K562 (cell line): ENCODE data around the gene YAP1. TPM values are rescaled to one million over a fixed set of nuclear protein-coding genes. Genes with fewer than 3 reads are reported as not detected.
A peak's percentile ranks its signal among the peaks of the same experiment; 100 is the strongest.

Experiments used
- ATAC-seq: fragments of 200-7000 bp; cut with Tn5 transposase; 3 replicates; pipeline ENCODE4 v1.9.1; 2020; ENCODE audit warnings: moderate library complexity
- BruUV-seq: library from RNA; stranded (reverse); fragments of 400-500 nt; replicated peaks from 2 replicates; lab custom pipeline; 2021; lab: Mats Ljungman, UMichigan
- CTCF ChIA-PET: fragments of 300-600 bp; formaldehyde crosslinking; extraction: SDS; loops from one replicate; lab custom pipeline; 2021; ENCODE audit warnings: low intra/inter-chr PET ratio; lab: Yijun Ruan, JAX
- POLR2A ChIA-PET: fragments of 300-600, 350-650 bp; sonication (Branson Sonifier 250); formaldehyde crosslinking; extraction: SDS; loops from one replicate; lab custom pipeline; 2021; ENCODE audit warnings: antibody characterized with exemption, inconsistent platforms; lab: Yijun Ruan, JAX
- DNase-seq, 4 experiments: peaks; one replicate each; pipeline versions ENCODE4 v3.0.0 to v3.0.0-alpha.2; 2011 to 2018; ENCODE audit warnings: low spot score in 3 of 4, mixed read lengths in 3 of 4; ENCODE audit errors: extremely low read depth in 1 of 4
- FAIRE-seq: peaks from 2 replicates; lab custom pipeline; 2011; peaks lifted over from hg19 to GRCh38; lab: Jason Lieb, UNC
- H2AFZ ChIP-seq: 2 replicates; pipeline ENCODE4 v1.6.0; 2011; ENCODE audit warnings: low read depth, low read length, control low read depth, inconsistent platforms
- H3K27ac ChIP-seq: fragments of 200-600 bp; 3 replicates; pipeline ENCODE4 v1.8.0; 2011; ENCODE audit warnings: low read depth, mild to moderate bottlenecking, control low read depth, inconsistent platforms, low read length, moderate library complexity, mixed read lengths; ENCODE audit errors: extremely low read depth
- H3K27me3 ChIP-seq, 2 experiments: fragments of 300-600 bp in 1 of 2; 2 replicates in 1 of 2; 3 replicates in 1 of 2; pipeline versions ENCODE4 v1.6.0 to v1.8.0; 2011; ENCODE audit warnings: inconsistent platforms in 2 of 2, low read length in 2 of 2, mild to moderate bottlenecking in 1 of 2, mixed read lengths in 1 of 2, moderate library complexity in 1 of 2; ENCODE audit not compliant: control insufficient read depth in 2 of 2, insufficient read depth in 2 of 2
- H3K36me3 ChIP-seq: fragments of 300-600 bp; 3 replicates; pipeline ENCODE4 v1.8.0; 2011; ENCODE audit warnings: mild to moderate bottlenecking, low read length, inconsistent platforms; ENCODE audit not compliant: control insufficient read depth, insufficient read depth
- H3K4me1 ChIP-seq, 2 experiments: fragments of 200-600 bp in 1 of 2; replicated peaks in 1 of 2; 2 replicates in 1 of 2; 3 replicates in 1 of 2; pipeline versions ENCODE4 v1.5.1 to v1.8.0; 2011; ENCODE audit warnings: inconsistent platforms in 2 of 2, low read length in 2 of 2, mild to moderate bottlenecking in 1 of 2, mixed read lengths in 1 of 2, moderate library complexity in 1 of 2; ENCODE audit not compliant: control insufficient read depth in 2 of 2, insufficient read depth in 2 of 2
- H3K4me2 ChIP-seq: 2 replicates; pipeline ENCODE4 v1.6.1; 2011; ENCODE audit warnings: low read length, control low read depth, inconsistent platforms, mixed read lengths; ENCODE audit not compliant: insufficient read depth
- H3K4me3 ChIP-seq: fragments of 200-600 bp; sonication (generic), shearing (Covaris generic); 2 replicates; pipeline ENCODE4 v1.5.1; 2016; ENCODE audit warnings: control low read depth, inconsistent platforms
- H3K79me2 ChIP-seq: fragments of 200-600 bp; 3 replicates; pipeline ENCODE4 v1.8.0; 2011; ENCODE audit warnings: low read length, inconsistent platforms; ENCODE audit not compliant: control insufficient read depth, insufficient read depth
- H3K9ac ChIP-seq, 2 experiments: 2 replicates each; pipeline versions ENCODE4 v1.6.0 to v1.6.1; 2011; ENCODE audit warnings: low read depth in 2 of 2, low read length in 2 of 2, control low read depth in 1 of 2, inconsistent platforms in 1 of 2, mild to moderate bottlenecking in 1 of 2, mixed read lengths in 1 of 2; ENCODE audit not compliant: insufficient read depth in 1 of 2
- H3K9me1 ChIP-seq: one replicate; pipeline ENCODE4 v1.6.0; 2011; ENCODE audit warnings: inconsistent platforms, mild to moderate bottlenecking, low read length, moderate library complexity; ENCODE audit not compliant: control insufficient read depth, insufficient read depth
- H3K9me3 ChIP-seq: replicated peaks from 2 replicates; pipeline ENCODE4 v1.5.1; 2011; ENCODE audit warnings: low read depth, low read length, inconsistent platforms; ENCODE audit not compliant: control insufficient read depth, insufficient read depth
- H4K20me1 ChIP-seq: replicated peaks from 2 replicates; pipeline ENCODE4 v1.6.1; 2011; ENCODE audit warnings: low read length, inconsistent platforms, mixed read lengths; ENCODE audit not compliant: control insufficient read depth, insufficient read depth
- ATF4 ChIP-seq: fragments of 450-650 bp; formaldehyde crosslinking; IDR thresholded peaks from 2 replicates; pipeline ENCODE4 v1.4.0; 2022; ENCODE audit warnings: mild to moderate bottlenecking, moderate library complexity
- EWSR1 ChIP-seq: fragments of 450-650 bp; IDR thresholded peaks from 2 replicates; pipeline ENCODE4 v1.6.1; 2018; ENCODE audit warnings: borderline replicate concordance, mild to moderate bottlenecking, low read depth, moderate library complexity; ENCODE audit not compliant: partially characterized antibody
- FOS ChIP-seq: IDR thresholded peaks from 3 replicates; pipeline ENCODE4 v1.6.1; 2011; ENCODE audit not compliant: insufficient read length; ENCODE audit errors: extremely low read depth
- MXI1 ChIP-seq: IDR thresholded peaks from 2 replicates; pipeline ENCODE4 v1.6.1; 2011; ENCODE audit warnings: low read depth, mild to moderate bottlenecking, improper control_type of control experiment, low read length
- NEUROD1 ChIP-seq: fragments of 150-350 bp; IDR thresholded peaks from 2 replicates; pipeline ENCODE4 v1.6.1; 2014; ENCODE audit warnings: borderline replicate concordance, low read length, low read depth; ENCODE audit not compliant: partially characterized antibody
- SIX5 ChIP-seq, 2 experiments: IDR thresholded peaks; 2 replicates each; pipeline ENCODE4 v1.6.1; 2011; ENCODE audit warnings: low read length in 2 of 2, borderline replicate concordance in 1 of 2, low read depth in 1 of 2, mild to moderate bottlenecking in 1 of 2, moderate library complexity in 1 of 2; ENCODE audit not compliant: insufficient read depth in 1 of 2
- SPI1 ChIP-seq: IDR thresholded peaks from 2 replicates; pipeline ENCODE4 v1.6.1; 2011; ENCODE audit warnings: low read depth, low read length, control low read depth, borderline replicate concordance
- ZHX1 ChIP-seq: fragments of 150-350 bp; conservative IDR thresholded peaks from 2 replicates; pipeline ENCODE4 v1.6.1; 2014; ENCODE audit warnings: low read length
- WGBS: fragments of 100-300 bp; shearing (Covaris generic); methylation state at CpG from one replicate; pipeline ENCODE4 v1.1.6; 2016; ENCODE audit warnings: low coverage, mixed read lengths; ENCODE audit not compliant: insufficient coverage; ENCODE audit errors: missing lambda C conversion rate; 5-methylcytosine and 5-hydroxymethylcytosine counted together
- in situ Hi-C: fragments of 300-500 bp; cut with MboI; formaldehyde crosslinking; loops from 4 replicates; pipeline ENCODE4 v1.15.0; 2018; ENCODE audit warnings: inconsistent platforms, mixed read lengths
- intact Hi-C: fragments of 100-400 bp; cut with micrococcal nuclease; formaldehyde crosslinking; loops from 2 replicates; pipeline ENCODE4 v1.14.2; 2022
- polyA plus RNA-seq, 8 experiments: library from polyadenylated mRNA; depleted of rRNA in 4 of 8; stranded (reverse) in 5 of 8; unstranded in 3 of 8; fragments of >200 nt; fragmentation: Nextera tagmentation in 2 of 8; fragmentation: Illumina TruSeq in 1 of 8; extraction: Ambion mirVana in 2 of 8; extraction: Trizol in 1 of 8; gene quantifications; 2 replicates each; pipeline versions ENCODE4 v1.2.1 to v1.2.3, GENCODE V29; 2011 to 2014; ENCODE audit warnings: inconsistent platforms in 1 of 8, missing spikeins in 1 of 8
- total RNA-seq, 7 experiments: library from RNA; depleted of rRNA in 6 of 7; stranded (reverse); fragments of >200 nt in 6 of 7; fragmentation: Illumina TruSeq in 2 of 7; extraction: Trizol in 2 of 7; gene quantifications; 2 replicates each; pipeline versions ENCODE4 v1.2.1 to v1.2.3, GENCODE V29; 2011 to 2021; ENCODE audit warnings: low replicate concordance in 1 of 7
- TF ChIP-seq, protein P1 (sequence below): sonication (generic); IDR thresholded peaks from 2 replicates; pipeline ENCODE4 v1.6.1; 2016

Gene YAP1
- total and polyA plus RNA-seq, 9 of the 15 experiments (the other 6 are each of a cell fraction or from before 2014, with no cell fraction given): 0.18 TPM; not detected in 8

- TF ChIP-seq ZHX1: no peak
- no peak for TF ChIP-seq SIX5 (IDR thresholded peaks at IDR 0.05; ENCODE audit: borderline replicate concordance in 1 of 2, insufficient read depth in 1 of 2, low read depth in 1 of 2, low read length in 2 of 2)
- TF ChIP-seq, protein P1, sequence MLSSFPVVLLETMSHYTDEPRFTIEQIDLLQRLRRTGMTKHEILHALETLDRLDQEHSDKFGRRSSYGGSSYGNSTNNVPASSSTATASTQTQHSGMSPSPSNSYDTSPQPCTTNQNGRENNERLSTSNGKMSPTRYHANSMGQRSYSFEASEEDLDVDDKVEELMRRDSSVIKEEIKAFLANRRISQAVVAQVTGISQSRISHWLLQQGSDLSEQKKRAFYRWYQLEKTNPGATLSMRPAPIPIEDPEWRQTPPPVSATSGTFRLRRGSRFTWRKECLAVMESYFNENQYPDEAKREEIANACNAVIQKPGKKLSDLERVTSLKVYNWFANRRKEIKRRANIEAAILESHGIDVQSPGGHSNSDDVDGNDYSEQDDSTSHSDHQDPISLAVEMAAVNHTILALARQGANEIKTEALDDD: no peak
- TF ChIP-seq FOS: no peak
- TF ChIP-seq MXI1: no peak
- TF ChIP-seq EWSR1: no peak
- TF ChIP-seq NEUROD1: no peak
Measured at GRCh38 chr11:102276362-102276761, 166.1 kb downstream of the YAP1 start (continued).

GRCh38 chr11:102276783-102277182 lies 166.5 kb downstream of the YAP1 start:
- in situ Hi-C loops: no loop called here

More at GRCh38 chr11:102276783-102277182, 166.5 kb downstream of the YAP1 start:
- H3K4me2 ChIP-seq: no peak overlapping the region
- ATAC-seq (no peak), DNase-seq (no peak), FAIRE-seq (no peak)
- intact Hi-C loops: no loop called here
- TF ChIP-seq SPI1: peak; percentile 40
- TF ChIP-seq ATF4 (CRISPR knock-in tag): no peak
- no peak overlapping the region for H3K27ac ChIP-seq
- H3K4me3 ChIP-seq: no peak overlapping the region
- H3K27me3 ChIP-seq: peaks cover 0 to 7% of the 10 kb centered on the region in 2 experiments; a peak in 4 of 5 replicates
- no peaks in the 10 kb centered on the region for H3K9me1 ChIP-seq
- no peak overlapping the region for H3K9ac ChIP-seq
- ChIA-PET POLR2A (no interaction called here), CTCF (no interaction called here)
- no peak overlapping the region for H2AFZ ChIP-seq
- H3K36me3 ChIP-seq: no peaks in the 10 kb centered on the region
- no TSS peak for BruUV-seq
- H3K9me3 ChIP-seq: no peaks in the 10 kb centered on the region
- WGBS: 3% methylated on average over 3 of the region's 3 CpGs
- H4K20me1 ChIP-seq: no peaks in the 10 kb centered on the region
- H3K79me2 ChIP-seq: no peaks in the 10 kb centered on the region
- no peaks in the 10 kb centered on the region for H3K4me1 ChIP-seq
